Thymus (tissue), 11 donors: ENCODE data around the gene LRRC8D. TPM values are rescaled to one million over a fixed set of nuclear protein-coding genes. Genes with fewer than 3 reads are reported as not detected.

Experiments used
- DNase-seq, 9 donors: peaks; one replicate each; pipeline ENCODE4 v3.0.0-alpha.2; 2013; ENCODE audit warnings: low spot score in 9 of 9, low read depth in 6 of 9, missing footprints in 1 of 9
- H3K27ac ChIP-seq, 2 donors: one replicate each; pipeline ENCODE4 v1.5.1; 2013; ENCODE audit warnings: control low read depth in 1 of 2, low read depth in 1 of 2, low read length in 1 of 2, mild to moderate bottlenecking in 1 of 2, moderate library complexity in 1 of 2
- H3K27me3 ChIP-seq, 2 donors: one replicate each; pipeline ENCODE4 v1.5.1; 2013; ENCODE audit warnings: low read length in 1 of 2; ENCODE audit not compliant: control insufficient read depth in 2 of 2, insufficient read depth in 1 of 2
- H3K36me3 ChIP-seq, 2 donors: one replicate each; pipeline ENCODE4 v1.5.1; 2013; ENCODE audit warnings: low read length in 1 of 2, mild to moderate bottlenecking in 1 of 2, moderate library complexity in 1 of 2; ENCODE audit not compliant: control insufficient read depth in 2 of 2, insufficient read depth in 2 of 2
- H3K4me1 ChIP-seq, 2 donors: one replicate each; pipeline ENCODE4 v1.5.1; 2013; ENCODE audit warnings: low read length in 2 of 2; ENCODE audit not compliant: control insufficient read depth in 2 of 2, insufficient read depth in 2 of 2
- H3K4me3 ChIP-seq, 2 donors: one replicate each; pipeline ENCODE4 v1.5.1; 2013; ENCODE audit warnings: low read length in 2 of 2, control low read depth in 1 of 2, mild to moderate bottlenecking in 1 of 2
- H3K9me3 ChIP-seq, 2 donors: one replicate each; pipeline ENCODE4 v1.5.1; 2013; ENCODE audit warnings: low read length in 1 of 2, mild to moderate bottlenecking in 1 of 2; ENCODE audit not compliant: control insufficient read depth in 2 of 2, insufficient read depth in 1 of 2
- WGBS: extraction: QIAGEN DNeasy Blood & Tissue Kit; methylation state at CpG from one replicate; pipeline ENCODE4 v1.1.7; 2013; 5-methylcytosine and 5-hydroxymethylcytosine counted together
- polyA plus RNA-seq: library from polyadenylated mRNA; stranded (reverse); fragments of 200-250 nt; gene quantifications from one replicate; pipeline ENCODE4 v1.2.3, GENCODE V29; 2013
- total RNA-seq: library from RNA; stranded (reverse); fragments of 120-200 nt; gene quantifications from one replicate; pipeline ENCODE4 v1.2.4, GENCODE V29; 2013
- donor health status: healthy.

LRRC8D gene
- total and polyA plus RNA-seq, 2 donors: 23.6 to 23.8 TPM

DNA sequence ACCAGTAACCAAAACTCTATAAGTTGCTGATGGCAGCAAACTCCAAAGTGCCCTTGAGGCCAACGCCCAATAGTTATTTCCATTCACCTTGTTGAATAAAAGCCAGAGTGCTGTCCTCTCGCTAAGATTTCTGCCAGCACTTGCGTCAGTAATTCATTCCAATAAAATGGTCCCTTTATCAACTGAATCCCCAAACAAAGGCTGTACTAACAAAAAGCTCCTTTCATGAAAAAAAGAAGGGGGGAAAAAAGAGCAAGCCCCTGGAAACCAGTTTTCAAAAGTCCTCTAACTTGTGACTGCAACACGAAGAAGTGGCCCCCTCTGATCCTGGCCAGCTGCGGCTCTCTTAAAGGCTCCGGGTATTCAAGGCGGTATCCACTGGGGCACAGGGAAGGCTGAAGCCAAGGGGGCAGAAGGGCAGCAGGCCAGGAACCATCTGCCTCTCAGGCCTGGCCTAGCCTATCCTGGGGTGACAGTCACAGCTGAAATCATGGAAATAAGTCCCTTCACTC, 118.3 kb downstream of the LRRC8D start:
- Histone ChIP-seq H3K27me3 (no peaks in the 10 kb centered on the region), H3K4me3 (no peak overlapping the region), H3K36me3 (peaks cover 18 to 21% of the 10 kb centered on the region in 2 donors), H3K27ac (no peak overlapping the region), H3K4me1 (peaks cover 5 to 9% of the 10 kb centered on the region in 2 donors), H3K9me3 (no peaks in the 10 kb centered on the region)
- DNase-seq: no peak
- WGBS: 98% methylated on average over 7 of the region's 7 CpGs

DNA sequence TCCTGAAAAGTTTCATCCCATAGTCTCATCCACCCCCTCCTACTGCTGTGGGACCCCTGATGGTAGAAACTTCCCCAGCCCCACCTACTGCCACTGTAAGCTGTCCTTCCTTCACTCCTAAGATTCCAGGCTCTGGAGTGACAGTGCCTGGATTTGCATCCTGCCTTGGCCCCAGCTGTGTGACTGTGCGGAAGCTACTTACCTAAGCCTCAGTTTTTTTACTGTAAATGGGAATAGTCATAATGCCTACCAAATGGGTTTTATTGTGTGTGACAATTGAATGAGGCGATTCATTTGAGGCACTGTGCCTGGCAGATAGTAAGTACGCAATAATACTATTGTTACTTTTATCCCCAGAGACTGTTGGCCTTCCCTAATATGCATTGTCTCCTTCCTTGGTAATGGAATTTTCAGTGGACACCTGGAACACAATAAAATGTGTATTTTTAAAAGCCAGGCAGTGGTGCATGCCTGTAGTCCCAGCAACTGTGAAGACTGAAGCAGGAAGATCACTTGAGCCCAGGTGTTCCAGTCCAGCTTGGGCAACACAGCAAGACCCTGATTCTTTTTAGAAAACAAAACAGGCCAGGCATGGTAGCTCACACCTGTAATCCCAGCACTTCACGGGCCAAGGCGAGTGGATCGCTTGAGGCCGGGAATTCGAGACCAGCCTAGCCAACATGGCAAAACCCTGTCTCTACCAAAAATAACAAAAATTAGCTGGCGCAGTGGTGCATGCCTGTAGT, 119.0 kb downstream of the LRRC8D start:
- 98% methylated on average over 9 of the region's 9 CpGs for WGBS
- no peak overlapping the region for H3K27ac ChIP-seq
- H3K27me3 ChIP-seq: no peaks in the 10 kb centered on the region
- no peak overlapping the region for H3K4me3 ChIP-seq
- H3K9me3 ChIP-seq: no peaks in the 10 kb centered on the region
- no peak for DNase-seq
- H3K36me3 ChIP-seq: peaks cover 11 to 13% of the 10 kb centered on the region in 2 donors
- peaks cover 5 to 9% of the 10 kb centered on the region in 2 donors for H3K4me1 ChIP-seq

DNA sequence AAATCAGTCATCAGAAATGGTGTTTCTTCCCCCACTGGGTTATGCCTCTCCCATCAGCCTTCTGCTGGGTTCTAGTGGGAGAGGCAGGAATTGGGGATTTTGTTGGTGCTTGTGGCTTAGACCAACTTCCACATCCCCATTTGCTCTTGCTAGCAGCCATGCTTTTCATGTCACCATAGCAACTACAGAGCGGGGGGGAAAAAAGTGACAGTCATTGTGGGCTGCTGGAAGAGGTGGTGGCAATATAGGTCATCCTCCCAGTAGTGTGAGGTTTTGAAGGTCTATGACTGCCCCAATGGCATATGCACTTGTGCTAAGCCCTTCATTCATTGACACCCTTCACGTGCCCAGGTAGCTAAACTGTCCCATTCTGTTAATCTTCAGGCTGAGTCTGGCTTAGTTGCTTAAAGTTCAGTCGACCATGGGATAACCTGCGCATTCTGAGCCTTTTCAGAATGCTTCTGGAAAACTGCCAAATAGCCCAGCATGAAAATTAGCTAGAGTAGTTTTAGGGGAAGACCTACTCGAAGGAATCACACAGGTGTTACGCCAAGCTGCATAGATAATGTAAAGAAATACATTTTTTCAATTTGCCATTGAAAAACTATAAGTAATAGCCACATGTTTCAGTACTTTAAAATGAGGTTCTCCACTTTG, 120.4 kb downstream of the LRRC8D start:
- Histone ChIP-seq H3K36me3 (peaks cover 7 to 8% of the 10 kb centered on the region in 2 donors), H3K27me3 (no peaks in the 10 kb centered on the region), H3K4me3 (no peak overlapping the region), H3K4me1 (peaks cover 5 to 9% of the 10 kb centered on the region in 2 donors), H3K27ac (no peak overlapping the region), H3K9me3 (no peaks in the 10 kb centered on the region)
- 80% methylated on average over 6 of the region's 6 CpGs for WGBS
- DNase-seq: peak in 6 of 9 donors; percentile 19 to 65 (median 38)

DNA sequence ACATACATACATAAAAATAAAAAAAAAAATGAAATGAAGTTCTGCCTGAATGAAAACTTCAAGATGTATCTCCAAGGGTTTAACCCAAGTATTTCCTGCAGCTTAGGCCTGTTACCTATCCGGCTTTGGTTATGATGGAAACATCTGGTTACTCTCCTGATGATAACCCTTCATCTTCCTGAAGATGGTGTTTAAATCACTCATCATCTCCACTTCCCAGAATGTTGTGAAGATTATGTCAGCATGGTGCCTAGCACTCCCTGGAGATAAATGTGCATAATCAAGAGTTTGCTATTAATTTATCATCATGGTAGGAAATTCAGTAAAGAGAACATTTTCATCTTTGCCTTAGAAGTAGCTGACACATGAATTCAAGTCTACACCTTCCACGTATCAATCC, 121.2 kb downstream of the LRRC8D start:
- 90% methylated on average over 2 of the region's 2 CpGs for WGBS
- Histone ChIP-seq H3K9me3 (no peaks in the 10 kb centered on the region), H3K4me1 (peaks cover 5 to 9% of the 10 kb centered on the region in 2 donors), H3K4me3 (no peak overlapping the region), H3K27me3 (no peaks in the 10 kb centered on the region), H3K36me3 (peaks cover 1 to 4% of the 10 kb centered on the region in 2 donors), H3K27ac (no peak overlapping the region)
- no peak for DNase-seq

DNA sequence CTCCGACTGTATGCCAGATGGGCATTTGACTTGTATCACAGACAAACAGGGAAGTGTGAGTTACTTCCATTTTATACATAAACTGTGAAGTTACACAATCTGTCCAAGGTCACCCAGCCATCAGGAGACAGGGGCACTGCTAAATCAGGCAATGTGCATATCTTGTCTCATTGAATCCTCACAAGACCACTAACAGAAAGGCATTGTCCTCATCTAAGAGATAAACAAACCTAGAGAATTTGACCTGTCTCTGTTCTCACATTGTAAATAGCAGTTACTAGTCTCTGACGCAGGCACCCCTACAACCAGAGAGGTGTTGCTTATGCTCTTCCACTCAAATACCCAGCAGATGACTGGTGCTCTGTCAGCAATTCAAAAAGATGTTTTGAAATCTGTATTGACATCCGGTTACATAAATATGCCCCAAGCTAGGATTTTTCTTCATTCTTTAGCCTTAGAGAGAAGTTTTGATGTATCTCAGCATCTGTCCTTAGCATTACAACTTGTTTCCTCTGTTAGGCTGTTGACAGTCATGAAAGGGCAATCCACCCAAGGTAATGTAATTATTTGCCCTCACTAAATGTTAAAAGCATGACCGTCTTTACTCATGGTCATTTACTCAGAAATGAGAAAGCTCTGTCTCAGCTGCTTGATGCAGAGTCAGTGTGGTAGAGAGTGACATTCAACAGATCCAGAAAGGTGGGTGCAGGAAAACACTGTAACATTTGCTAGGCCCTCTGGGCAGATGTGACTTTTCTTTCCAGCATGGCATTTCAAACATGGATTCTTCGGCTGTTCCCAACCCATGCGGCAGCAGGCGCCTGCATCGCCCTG, 122.2 kb downstream of the LRRC8D start:
- Histone ChIP-seq H3K9me3 (no peaks in the 10 kb centered on the region), H3K4me3 (no peak overlapping the region), H3K36me3 (peaks cover 0 to 4% of the 10 kb centered on the region in 2 donors), H3K27me3 (no peaks in the 10 kb centered on the region), H3K27ac (no peak overlapping the region), H3K4me1 (peaks cover 5 to 9% of the 10 kb centered on the region in 2 donors)
- WGBS: 96% methylated on average over 8 of the region's 8 CpGs
- no peak for DNase-seq

DNA sequence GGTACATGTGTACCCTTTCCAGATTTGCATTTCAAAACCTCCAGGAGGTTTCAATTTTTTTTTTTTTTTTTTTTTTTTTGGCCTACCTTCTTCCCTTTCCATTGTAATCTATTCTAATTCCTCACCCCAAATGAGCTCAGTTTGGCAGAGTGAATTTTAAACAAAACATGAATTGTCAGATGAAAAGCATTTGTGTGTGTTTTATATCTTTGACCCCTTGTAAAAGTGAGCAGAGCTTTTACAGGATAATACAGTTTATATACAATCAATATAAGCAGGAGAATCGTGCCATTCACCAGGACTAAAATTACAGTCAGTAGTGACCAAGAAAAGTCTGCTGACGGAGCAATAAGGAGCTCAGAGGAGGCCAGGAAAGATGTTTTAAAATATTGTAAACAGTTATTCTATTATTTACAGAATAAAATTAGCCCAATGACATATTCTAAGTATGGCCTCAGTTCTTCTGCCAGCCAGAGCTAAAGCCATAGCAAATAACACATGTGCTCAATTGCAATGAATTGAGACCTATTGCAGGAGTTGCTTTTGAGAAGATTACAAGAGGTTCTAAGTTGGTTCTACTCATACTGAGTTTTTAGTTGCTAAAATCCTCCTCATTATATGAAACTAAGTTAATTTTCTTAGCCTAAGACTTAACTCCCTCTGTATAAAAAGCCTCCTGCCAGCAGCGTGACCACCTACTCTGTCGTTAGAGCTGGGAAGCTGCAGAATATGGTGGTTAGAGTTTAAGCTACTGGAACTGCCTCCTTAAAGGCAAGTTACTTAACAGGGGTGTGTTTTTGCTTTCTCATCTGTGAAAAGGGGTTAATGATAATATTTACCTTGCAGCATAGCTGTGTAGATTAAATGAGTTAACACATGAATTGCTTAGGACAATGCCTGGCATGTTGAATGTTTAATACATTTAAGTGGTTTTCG, 123.3 kb downstream of the LRRC8D start:
- H3K4me3 ChIP-seq: no peak overlapping the region
- peaks cover 5 to 9% of the 10 kb centered on the region in 2 donors for H3K4me1 ChIP-seq
- WGBS: 97% methylated on average over 5 of the region's 5 CpGs
- DNase-seq: no peak
- H3K9me3 ChIP-seq: no peaks in the 10 kb centered on the region
- H3K36me3 ChIP-seq: peaks cover 0 to 4% of the 10 kb centered on the region in 2 donors
- no peaks in the 10 kb centered on the region for H3K27me3 ChIP-seq
- no peak overlapping the region for H3K27ac ChIP-seq

DNA sequence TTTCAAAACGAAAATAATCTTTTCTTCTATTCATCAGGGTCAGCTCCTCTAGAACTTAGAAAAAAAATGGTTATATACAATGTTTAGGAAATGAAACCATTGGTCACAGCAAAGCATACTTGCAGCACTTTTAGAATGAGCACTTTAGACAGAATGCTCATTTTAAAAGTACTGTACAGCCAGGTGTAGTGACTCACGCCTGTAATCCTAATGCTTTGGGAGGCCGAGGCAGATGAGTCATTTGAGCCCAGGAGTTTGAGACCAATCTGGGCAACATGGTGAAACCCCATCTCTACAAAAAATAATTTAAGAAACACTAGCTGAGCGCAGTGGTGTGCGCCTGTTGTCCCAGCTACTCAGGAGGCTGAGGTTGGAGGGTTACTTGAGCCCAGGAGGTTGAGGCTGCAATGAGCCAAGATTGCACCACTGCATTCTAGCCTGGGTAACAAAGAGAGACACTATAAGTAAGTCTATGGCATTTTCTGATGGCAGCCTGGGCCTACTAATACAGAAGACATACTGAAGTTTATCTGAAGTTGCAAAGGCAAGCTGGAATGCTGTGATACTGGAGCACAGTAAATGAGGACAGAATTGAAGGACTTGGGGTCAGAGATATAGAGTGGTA, 125.1 kb downstream of the LRRC8D start:
- Histone ChIP-seq H3K36me3 (no peaks in the 10 kb centered on the region), H3K4me3 (no peak overlapping the region), H3K27ac (no peak overlapping the region), H3K9me3 (no peaks in the 10 kb centered on the region), H3K27me3 (no peaks in the 10 kb centered on the region), H3K4me1 (peaks cover 4% of the 10 kb centered on the region in 2 donors)
- WGBS: 96% methylated on average over 5 of the region's 5 CpGs
- DNase-seq: no peak

DNA sequence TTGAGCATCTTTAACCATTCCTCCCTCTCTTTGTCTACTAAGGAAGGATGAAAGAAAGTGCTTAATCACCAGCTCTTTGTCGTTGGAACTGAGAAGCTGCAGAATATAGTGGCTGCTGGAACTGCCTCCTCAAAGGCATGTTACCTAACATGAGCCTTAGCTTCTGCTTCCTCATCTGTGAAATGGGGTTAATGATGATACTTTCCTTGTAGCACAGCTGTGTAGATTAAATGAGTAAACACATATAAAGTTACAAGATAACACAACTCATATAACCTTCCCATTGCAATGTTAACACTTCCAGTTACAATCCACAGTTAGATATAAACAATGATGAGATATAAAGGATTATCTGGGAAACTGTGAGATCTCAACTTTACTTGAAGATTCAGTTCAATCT, 125.7 kb downstream of the LRRC8D start:
- H3K9me3 ChIP-seq: no peaks in the 10 kb centered on the region
- DNase-seq: no peak
- no peak overlapping the region for H3K27ac ChIP-seq
- no peak overlapping the region for H3K4me3 ChIP-seq
- H3K4me1 ChIP-seq: no peaks in the 10 kb centered on the region
- no peaks in the 10 kb centered on the region for H3K36me3 ChIP-seq
- no peaks in the 10 kb centered on the region for H3K27me3 ChIP-seq
- 31% methylated on average over 1 of the region's 1 CpG for WGBS
